ENCODE results near the gene SLC8B1. TPM values are rescaled to one million over a fixed set of nuclear protein-coding genes. Genes with fewer than 3 reads are reported as not detected.

Gene SLC8B1
- total RNA-seq, 1 experiment from 2014 or later, result 29.0 TPM

DNA sequence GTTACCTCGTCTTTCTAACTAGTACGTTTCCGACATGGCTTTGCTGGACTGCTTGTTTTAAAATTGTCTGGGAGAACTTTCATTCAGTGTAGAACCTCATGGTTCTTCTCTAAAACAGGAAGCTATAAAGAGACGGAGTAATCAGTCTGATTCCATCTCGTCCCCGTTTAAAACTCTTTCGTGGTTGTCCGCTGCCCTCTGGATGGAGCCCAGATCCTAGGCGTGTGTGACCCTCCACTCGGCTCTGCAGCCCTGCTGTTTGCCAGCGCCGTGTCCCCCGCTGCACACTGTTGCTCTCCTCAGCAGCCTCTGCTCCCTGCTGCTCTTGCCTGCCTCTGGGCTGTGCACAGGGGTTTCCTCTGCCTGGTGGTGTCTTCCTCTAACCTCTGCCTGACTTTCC lies 50.2 kb downstream of the SLC8B1 start:
- no peak overlapping the region for H3K27ac ChIP-seq
- no peak overlapping the region for H3K4me2 ChIP-seq
- H3K4me3 ChIP-seq, result no peak overlapping the region
- intact Hi-C loops (cut with micrococcal nuclease; ENCODE audit: unreplicated experiment), result no loop called here
- no peaks in the 10 kb centered on the region for H4K20me1 ChIP-seq (ENCODE audit: insufficient read depth)
- no peak for TF ChIP-seq EZH2 (IDR thresholded peaks at IDR 0.05; ENCODE audit: low read depth)
- TF ChIP-seq, protein P1, sequence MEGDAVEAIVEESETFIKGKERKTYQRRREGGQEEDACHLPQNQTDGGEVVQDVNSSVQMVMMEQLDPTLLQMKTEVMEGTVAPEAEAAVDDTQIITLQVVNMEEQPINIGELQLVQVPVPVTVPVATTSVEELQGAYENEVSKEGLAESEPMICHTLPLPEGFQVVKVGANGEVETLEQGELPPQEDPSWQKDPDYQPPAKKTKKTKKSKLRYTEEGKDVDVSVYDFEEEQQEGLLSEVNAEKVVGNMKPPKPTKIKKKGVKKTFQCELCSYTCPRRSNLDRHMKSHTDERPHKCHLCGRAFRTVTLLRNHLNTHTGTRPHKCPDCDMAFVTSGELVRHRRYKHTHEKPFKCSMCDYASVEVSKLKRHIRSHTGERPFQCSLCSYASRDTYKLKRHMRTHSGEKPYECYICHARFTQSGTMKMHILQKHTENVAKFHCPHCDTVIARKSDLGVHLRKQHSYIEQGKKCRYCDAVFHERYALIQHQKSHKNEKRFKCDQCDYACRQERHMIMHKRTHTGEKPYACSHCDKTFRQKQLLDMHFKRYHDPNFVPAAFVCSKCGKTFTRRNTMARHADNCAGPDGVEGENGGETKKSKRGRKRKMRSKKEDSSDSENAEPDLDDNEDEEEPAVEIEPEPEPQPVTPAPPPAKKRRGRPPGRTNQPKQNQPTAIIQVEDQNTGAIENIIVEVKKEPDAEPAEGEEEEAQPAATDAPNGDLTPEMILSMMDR (conservative IDR thresholded peaks at IDR 0.05), result no peak
- no peaks in the 10 kb centered on the region for H3F3A ChIP-seq (ENCODE audit: insufficient read depth, low read depth)
- BruUV-seq (replicated peaks), result no TSS peak
- H3K79me2 ChIP-seq (ENCODE audit: low read depth), result no peaks in the 10 kb centered on the region
- no peaks in the 10 kb centered on the region; the same call in 1 of the 2 replicates for H3K36me3 ChIP-seq (ENCODE audit: low read depth)
- ChIA-PET CTCF (no interaction called here), POLR2A (ENCODE audit: unreplicated experiment) (no interaction called here)
- H3K27me3 ChIP-seq (ENCODE audit: insufficient read depth, low read depth), result no peaks in the 10 kb centered on the region
- no peaks in the 10 kb centered on the region for H3K4me1 ChIP-seq (replicated peaks; ENCODE audit: insufficient read depth)
- DNase-seq, result no peak
- no peaks in the 10 kb centered on the region for H3K9me3 ChIP-seq (ENCODE audit: insufficient read depth, low read depth)
- no peaks in the 10 kb centered on the region for H3K9me2 ChIP-seq (ENCODE audit: insufficient read depth)
- H2AFZ ChIP-seq, result no peak overlapping the region

DNA sequence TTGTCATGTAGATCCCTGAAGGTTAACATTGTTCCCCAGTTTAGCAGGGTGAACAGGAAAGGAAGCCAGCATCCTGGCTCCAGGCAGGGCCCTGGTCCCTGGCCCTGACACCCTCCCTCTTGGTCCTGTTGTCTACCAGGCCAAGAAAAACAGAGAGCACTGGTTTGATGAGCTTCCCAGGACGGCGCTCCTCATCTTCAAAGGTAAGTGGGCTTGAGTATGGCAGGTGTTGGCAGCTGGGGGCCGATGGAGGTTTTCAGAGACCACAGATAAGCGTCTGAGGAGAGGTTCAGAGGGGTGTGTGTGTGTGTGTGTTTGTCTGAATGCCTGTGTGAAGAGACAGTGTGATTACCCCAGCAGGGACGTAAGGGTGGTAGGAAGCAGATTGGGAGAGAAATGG lies 56.3 kb downstream of the SLC8B1 start:
- Histone ChIP-seq H3K4me1 (replicated peaks; ENCODE audit: insufficient read depth) (no peaks in the 10 kb centered on the region), H2AFZ (no peak overlapping the region), H3K36me3 (ENCODE audit: low read depth) (no peaks in the 10 kb centered on the region; the same call in 1 of the 2 replicates), H3K4me2 (no peak overlapping the region), H4K20me1 (ENCODE audit: insufficient read depth) (no peaks in the 10 kb centered on the region), H3K27me3 (ENCODE audit: insufficient read depth, low read depth) (no peaks in the 10 kb centered on the region), H3F3A (ENCODE audit: insufficient read depth, low read depth) (no peaks in the 10 kb centered on the region), H3K4me3 (no peak overlapping the region), H3K27ac (no peak overlapping the region), H3K79me2 (ENCODE audit: low read depth) (no peaks in the 10 kb centered on the region), H3K9me3 (ENCODE audit: insufficient read depth, low read depth) (no peaks in the 10 kb centered on the region), H3K9me2 (ENCODE audit: insufficient read depth) (no peaks in the 10 kb centered on the region)
- intact Hi-C loops (cut with micrococcal nuclease; ENCODE audit: unreplicated experiment), result no loop called here
- ChIA-PET POLR2A (ENCODE audit: unreplicated experiment) (no interaction called here), CTCF (no interaction called here)
- BruUV-seq (replicated peaks), result no TSS peak
- no peak for DNase-seq
- TF ChIP-seq EZH2 (IDR thresholded peaks at IDR 0.05; ENCODE audit: low read depth), result no peak

DNA sequence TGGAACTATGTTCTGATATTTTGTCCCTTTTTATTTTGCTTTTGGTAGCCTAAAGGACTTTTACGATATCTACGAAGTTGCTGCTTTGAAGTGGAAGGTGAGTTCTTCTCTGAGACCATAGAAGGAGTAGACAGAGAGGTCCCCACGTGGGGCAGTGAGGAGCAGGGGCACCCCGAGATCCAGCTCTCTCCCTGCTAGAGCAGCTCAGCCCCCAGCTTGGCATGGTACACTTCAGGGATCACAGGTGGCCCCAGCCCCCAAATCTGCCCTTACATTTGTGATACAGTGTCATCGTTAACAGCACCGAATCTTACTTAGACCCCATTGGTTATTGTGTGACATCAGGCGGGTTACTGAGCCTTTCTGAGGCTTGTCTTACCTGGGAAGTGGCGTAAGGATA lies 56.8 kb downstream of the SLC8B1 start:
- H3K36me3 ChIP-seq (ENCODE audit: low read depth), result no peaks in the 10 kb centered on the region; the same call in 1 of the 2 replicates
- no peaks in the 10 kb centered on the region for H4K20me1 ChIP-seq (ENCODE audit: insufficient read depth)
- no peak for DNase-seq
- H3K4me3 ChIP-seq, result no peak overlapping the region
- no peak overlapping the region for H3K4me2 ChIP-seq
- CTCF ChIA-PET, result no interaction called here
- H3K27me3 ChIP-seq (ENCODE audit: insufficient read depth, low read depth), result no peaks in the 10 kb centered on the region
- H3K79me2 ChIP-seq (ENCODE audit: low read depth), result no peaks in the 10 kb centered on the region
- H3F3A ChIP-seq (ENCODE audit: insufficient read depth, low read depth), result no peaks in the 10 kb centered on the region
- H3K27ac ChIP-seq, result no peak overlapping the region
- no peak overlapping the region for H2AFZ ChIP-seq
- H3K9me2 ChIP-seq (ENCODE audit: insufficient read depth), result no peaks in the 10 kb centered on the region
- BruUV-seq (replicated peaks), result no TSS peak
- POLR2A ChIA-PET (ENCODE audit: unreplicated experiment), result no interaction called here
- intact Hi-C loops (cut with micrococcal nuclease; ENCODE audit: unreplicated experiment), result no loop called here
- no peaks in the 10 kb centered on the region for H3K4me1 ChIP-seq (replicated peaks; ENCODE audit: insufficient read depth)
- TF ChIP-seq EZH2 (IDR thresholded peaks at IDR 0.05; ENCODE audit: low read depth), result no peak
- TF ChIP-seq, protein P1 (conservative IDR thresholded peaks at IDR 0.05), result no peak
- no peaks in the 10 kb centered on the region for H3K9me3 ChIP-seq (ENCODE audit: insufficient read depth, low read depth)

DNA sequence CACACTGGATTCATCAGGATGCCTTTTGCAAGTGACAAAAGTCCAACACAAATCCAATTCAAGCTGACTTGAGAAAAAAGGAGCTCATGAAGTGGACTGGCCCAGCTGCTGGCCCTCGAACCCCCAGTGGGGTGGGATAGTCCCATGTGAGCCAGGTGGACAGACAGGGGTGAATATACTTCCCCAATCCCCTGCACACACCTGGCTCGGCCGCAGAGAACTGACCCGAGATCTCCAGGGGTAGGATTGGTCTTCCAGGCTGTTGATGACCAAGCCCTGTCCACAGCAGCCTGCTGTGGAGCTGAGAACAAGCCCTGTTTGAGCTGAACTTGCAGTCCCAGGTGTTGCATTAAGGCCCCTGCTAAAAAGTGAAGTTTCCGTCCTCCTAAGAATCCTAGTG lies 57.4 kb downstream of the SLC8B1 start:
- no peaks in the 10 kb centered on the region for H3K9me3 ChIP-seq (ENCODE audit: insufficient read depth, low read depth)
- H3K27me3 ChIP-seq (ENCODE audit: insufficient read depth, low read depth), result no peaks in the 10 kb centered on the region
- no peak overlapping the region for H3K27ac ChIP-seq
- no peak overlapping the region for H3K4me3 ChIP-seq
- no peaks in the 10 kb centered on the region for H3K9me2 ChIP-seq (ENCODE audit: insufficient read depth)
- no peak for TF ChIP-seq EZH2 (IDR thresholded peaks at IDR 0.05; ENCODE audit: low read depth)
- TF ChIP-seq, protein P1 (conservative IDR thresholded peaks at IDR 0.05), result no peak
- DNase-seq, result no peak
- POLR2A ChIA-PET (ENCODE audit: unreplicated experiment), result no interaction called here
- H3K36me3 ChIP-seq (ENCODE audit: low read depth), result no peaks in the 10 kb centered on the region; the same call in 1 of the 2 replicates
- CTCF ChIA-PET, result no interaction called here
- H2AFZ ChIP-seq, result no peak overlapping the region
- H3K4me2 ChIP-seq, result no peak overlapping the region
- intact Hi-C loops (cut with micrococcal nuclease; ENCODE audit: unreplicated experiment), result no loop called here
- H4K20me1 ChIP-seq (ENCODE audit: insufficient read depth), result no peaks in the 10 kb centered on the region
- no TSS peak for BruUV-seq (replicated peaks)
- H3F3A ChIP-seq (ENCODE audit: insufficient read depth, low read depth), result no peaks in the 10 kb centered on the region
- H3K4me1 ChIP-seq (replicated peaks; ENCODE audit: insufficient read depth), result no peaks in the 10 kb centered on the region
- no peaks in the 10 kb centered on the region for H3K79me2 ChIP-seq (ENCODE audit: low read depth)
